SK-N-SH treated with all-trans-retinoic acid at 6 μM for 48 hours (cell line): ENCODE measurements around the gene S100A4.

Experiments used
- ARNTL ChIP-seq: fragments of 450-650 bp; formaldehyde crosslinking; IDR thresholded peaks from 2 replicates; pipeline ENCODE4 v1.5.0; 2020; ENCODE audit warnings: low read depth, mild to moderate bottlenecking, moderate library complexity, borderline replicate concordance
- BACH2 ChIP-seq: fragments of 250-450 bp; sonication (Bioruptor Pico); IDR thresholded peaks from 2 replicates; pipeline ENCODE4 v1.9.0; 2021; ENCODE audit warnings: mild to moderate bottlenecking, borderline replicate concordance
- CREB5 ChIP-seq: fragments of 250-450 bp; sonication (Bioruptor Pico); IDR thresholded peaks from 2 replicates; pipeline ENCODE4 v1.5.1; 2020; ENCODE audit warnings: low read depth, mild to moderate bottlenecking, moderate library complexity
- CSDC2 ChIP-seq: fragments of 250-450 bp; sonication (Bioruptor Pico); IDR thresholded peaks from 2 replicates; pipeline ENCODE4 v1.5.0; 2020; ENCODE audit warnings: mild to moderate bottlenecking, moderate library complexity
- ESRRG ChIP-seq: fragments of 250-450 bp; sonication (Bioruptor Pico); IDR thresholded peaks from 2 replicates; pipeline ENCODE4 v1.6.1; 2021; ENCODE audit warnings: mild to moderate bottlenecking
- OSR1 ChIP-seq: fragments of 250-450 bp; sonication (Bioruptor Pico); IDR thresholded peaks from 2 replicates; pipeline ENCODE4 v1.8.0; 2022; ENCODE audit warnings: moderate library complexity, mild to moderate bottlenecking, inconsistent platforms
- PATZ1 ChIP-seq: fragments of 250-450 bp; sonication (Bioruptor Pico); IDR thresholded peaks from 2 replicates; pipeline ENCODE4 v1.8.0; 2020; ENCODE audit warnings: mild to moderate bottlenecking, moderate library complexity, borderline replicate concordance
- TCF4 ChIP-seq: fragments of 250-450 bp; sonication (Bioruptor Pico); IDR thresholded peaks from 2 replicates; pipeline ENCODE4 v1.8.0; 2021; ENCODE audit warnings: mild to moderate bottlenecking, moderate library complexity, borderline replicate concordance
- TOX ChIP-seq: fragments of 250-450 bp; sonication (Bioruptor Pico); IDR thresholded peaks from 2 replicates; pipeline ENCODE4 v1.8.0; 2021; ENCODE audit warnings: mild to moderate bottlenecking, moderate library complexity, borderline replicate concordance
- TSHZ2 ChIP-seq: fragments of 250-450 bp; sonication (Bioruptor Pico); IDR thresholded peaks from 2 replicates; pipeline ENCODE4 v1.5.0; 2020; ENCODE audit warnings: mild to moderate bottlenecking, moderate library complexity
- ZC3H10 ChIP-seq: fragments of 250-450 bp; sonication (Bioruptor Pico); IDR thresholded peaks from 2 replicates; pipeline ENCODE4 v1.5.1; 2021; ENCODE audit warnings: mild to moderate bottlenecking, moderate library complexity
- ZFP3 ChIP-seq: fragments of 250-450 bp; sonication (Bioruptor Pico); IDR thresholded peaks from 2 replicates; pipeline ENCODE4 v1.5.0; 2020; ENCODE audit warnings: mild to moderate bottlenecking, moderate library complexity
- ZFP30 ChIP-seq: fragments of 450-650 bp; formaldehyde crosslinking; IDR thresholded peaks from 2 replicates; pipeline ENCODE4 v1.5.0; 2022; ENCODE audit warnings: mild to moderate bottlenecking, moderate library complexity
- ZNF70 ChIP-seq: fragments of 450-650 bp; formaldehyde crosslinking; IDR thresholded peaks from 2 replicates; pipeline ENCODE4 v1.5.0; 2020; ENCODE audit warnings: mild to moderate bottlenecking, moderate library complexity

GRCh38 chr1:153533689-153534201 lies 11.9 kb downstream of the S100A4 start:
- no peak for TF ChIP-seq TSHZ2 (CRISPR knock-in tag)
- no peak for TF ChIP-seq PATZ1 (CRISPR knock-in tag)
- no peak for TF ChIP-seq ARNTL (CRISPR knock-in tag)
- no peak for TF ChIP-seq BACH2 (CRISPR knock-in tag)
- TF ChIP-seq ESRRG (CRISPR knock-in tag) = no peak
- no peak for TF ChIP-seq ZFP3 (CRISPR knock-in tag)
- TF ChIP-seq CREB5 (CRISPR knock-in tag) = no peak
- TF ChIP-seq TOX = no peak
- no peak for TF ChIP-seq ZFP30 (CRISPR knock-in tag)
- TF ChIP-seq OSR1 (CRISPR knock-in tag) = no peak
- TF ChIP-seq TCF4 (CRISPR knock-in tag) = no peak
- no peak for TF ChIP-seq ZNF70 (CRISPR knock-in tag)
- TF ChIP-seq ZC3H10 (CRISPR knock-in tag) = no peak
- no peak for TF ChIP-seq CSDC2 (CRISPR knock-in tag)
